Measurements from ENCODE around the gene UPP2.

Gene UPP2

DNA sequence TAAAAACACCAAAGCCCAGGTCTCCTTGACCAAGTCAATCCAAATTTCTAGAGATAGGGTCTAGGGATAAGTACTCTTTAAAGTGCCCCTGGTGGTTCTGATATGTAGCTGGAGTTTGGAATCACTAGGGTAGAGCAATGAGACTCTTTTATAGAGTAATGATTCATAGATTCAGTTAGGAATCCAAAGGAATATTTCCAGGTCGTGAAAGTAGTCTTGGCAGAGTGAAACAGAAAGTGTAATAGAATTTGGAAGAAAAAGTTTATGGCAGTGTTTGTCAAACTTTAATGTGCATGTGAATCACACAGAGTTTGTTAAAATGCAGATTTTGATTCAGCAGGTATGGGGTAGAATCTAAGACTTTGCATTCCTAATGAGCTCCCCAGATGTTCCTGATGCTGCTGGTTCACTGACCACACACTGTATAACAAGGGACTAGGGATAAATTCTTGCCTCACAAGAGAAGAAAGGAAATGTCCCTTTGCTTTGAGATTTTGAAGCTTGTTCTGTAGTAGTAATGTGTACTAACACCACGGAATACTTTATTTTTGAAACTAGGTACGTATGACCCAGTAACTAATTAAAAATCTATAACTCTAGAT is 1.8 kb downstream of the UPP2 start:
- DNase-seq (ENCODE audit: low read depth in 2 of 3, low spot score in 2 of 3) = no peak

DNA sequence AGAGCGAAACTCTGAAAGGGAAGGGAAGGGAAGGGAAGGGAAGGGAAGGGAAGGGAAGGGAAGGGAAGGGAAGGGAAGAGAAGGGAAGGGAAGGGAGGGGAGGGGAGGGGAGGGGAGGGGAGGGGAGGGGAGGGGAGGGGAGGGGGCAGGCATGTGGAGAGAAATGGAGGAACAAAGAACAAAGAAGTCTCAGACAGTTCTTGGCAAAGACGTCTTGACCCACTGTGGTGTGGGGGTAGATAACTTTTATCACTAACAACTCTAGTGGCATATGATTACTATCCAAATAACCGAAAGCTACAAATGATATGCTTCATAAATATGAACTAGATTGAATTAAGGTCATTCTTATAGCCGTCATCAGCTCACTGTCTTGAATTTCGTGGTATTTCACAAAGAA is 3.2 kb downstream of the UPP2 start:
- no peak for DNase-seq (ENCODE audit: low read depth in 2 of 3, low spot score in 2 of 3)

DNA sequence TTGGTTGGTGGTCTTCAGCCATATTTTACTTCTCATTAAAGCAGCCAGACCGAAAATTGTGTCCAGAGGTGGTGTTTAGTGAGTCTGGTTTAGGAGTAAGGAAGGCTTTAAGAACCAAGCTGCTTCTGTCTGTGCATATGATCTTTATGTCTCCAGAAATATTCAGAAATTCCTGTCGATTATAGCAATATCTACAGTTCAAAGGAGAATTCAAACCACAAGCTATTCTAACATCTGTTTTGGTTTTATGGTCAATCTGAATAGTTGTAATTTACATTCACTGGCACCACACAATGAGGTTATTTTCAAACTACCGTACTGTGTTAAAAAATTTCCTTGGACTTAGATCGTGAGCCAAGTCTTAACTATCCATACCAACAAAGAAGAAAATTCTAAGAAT is 11.3 kb downstream of the UPP2 start:
- DNase-seq (ENCODE audit: low read depth in 2 of 3, low spot score in 2 of 3) = no peak

DNA sequence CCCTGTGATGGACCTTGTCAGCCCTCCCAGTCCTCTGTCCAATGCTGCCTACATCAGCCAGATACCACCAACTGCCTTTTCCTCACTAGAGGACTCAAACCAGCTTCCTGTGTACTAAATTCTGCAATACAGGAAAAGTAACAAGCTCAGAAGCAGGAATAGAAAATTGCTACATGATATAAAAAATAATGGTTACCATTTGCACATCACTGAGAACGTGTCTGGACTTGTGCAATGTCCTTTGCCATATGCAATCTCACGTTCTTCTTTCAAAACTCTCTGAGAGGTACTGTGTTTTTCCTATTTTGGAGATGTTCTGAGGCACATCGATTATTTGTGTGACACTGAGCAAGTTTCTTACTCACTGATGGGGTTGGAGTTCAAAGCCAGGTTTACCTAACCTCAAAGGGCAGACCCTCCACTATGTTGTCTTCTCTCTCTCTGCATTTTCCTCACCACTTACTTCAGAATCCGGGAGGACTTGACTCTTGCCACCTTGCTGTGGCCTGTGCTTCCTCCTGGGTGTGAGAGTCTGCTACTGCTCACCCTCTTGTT is 12.1 kb downstream of the UPP2 start:
- DNase-seq (ENCODE audit: low read depth in 2 of 3, low spot score in 2 of 3) = no peak

DNA sequence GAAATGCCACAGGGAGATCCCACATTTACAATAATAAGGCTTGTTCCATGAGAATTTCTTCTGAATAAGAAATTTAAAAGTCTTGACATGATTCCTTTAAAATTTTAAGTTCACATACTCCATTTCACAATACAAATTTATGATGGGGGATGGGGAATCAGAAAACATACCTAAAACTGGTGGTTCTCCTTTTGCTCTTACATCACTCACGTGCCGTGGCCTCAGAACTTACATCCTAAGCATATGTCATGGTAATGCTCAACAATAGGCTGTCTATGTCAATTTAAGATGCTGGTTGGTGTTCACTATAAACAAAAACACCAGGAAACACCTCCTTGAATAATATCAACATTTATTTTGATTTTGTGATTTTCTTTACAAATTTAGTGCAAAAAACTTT is 12.8 kb downstream of the UPP2 start:
- no peak for DNase-seq (ENCODE audit: low read depth in 2 of 3, low spot score in 2 of 3)

DNA sequence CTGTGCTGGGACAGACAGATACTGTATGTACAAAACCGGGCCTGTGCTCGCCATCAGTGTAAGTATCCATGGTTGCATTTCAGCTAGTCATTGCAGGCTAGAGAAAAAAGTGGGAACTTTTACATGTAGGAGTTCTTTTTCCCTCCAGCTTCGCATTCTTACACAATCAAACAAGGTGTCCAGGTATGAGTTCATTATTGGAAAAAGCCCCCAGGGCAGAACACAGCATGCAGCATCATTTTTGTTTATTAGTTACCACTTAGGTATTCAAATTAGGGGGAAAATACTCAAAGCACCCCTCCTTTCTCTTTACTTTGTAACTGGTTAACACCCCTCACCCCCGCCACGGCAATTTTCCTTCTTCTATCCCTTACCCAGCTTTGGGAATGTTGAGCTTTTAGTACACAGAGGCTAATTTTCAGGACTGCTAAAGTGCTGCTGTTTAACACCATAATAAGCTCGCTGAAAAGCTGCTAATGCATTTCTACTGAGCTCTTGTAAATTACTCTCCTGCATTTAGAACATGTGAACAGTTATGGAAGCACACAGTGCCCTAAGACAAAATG is 13.6 kb downstream of the UPP2 start:
- DNase-seq (ENCODE audit: low read depth in 2 of 3, low spot score in 2 of 3) = no peak

DNA sequence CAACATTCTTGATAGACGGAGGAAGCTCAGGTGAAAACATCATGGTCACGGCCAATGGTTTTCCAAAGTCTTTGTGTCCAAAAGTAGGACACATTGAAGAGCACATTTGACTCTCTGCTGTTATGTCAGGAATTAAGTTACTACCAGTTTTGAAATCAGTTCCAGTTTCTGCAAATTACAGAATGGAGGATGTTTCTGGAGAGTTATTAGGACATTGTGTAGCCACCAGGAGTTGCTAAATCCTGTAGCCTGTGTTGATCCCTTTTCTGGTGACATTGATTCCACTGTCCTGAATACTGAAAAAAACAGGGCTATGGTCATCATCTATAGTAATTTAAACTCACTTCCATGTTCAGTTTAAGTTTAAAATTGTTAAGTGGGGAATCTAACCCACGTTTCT is 15.3 kb downstream of the UPP2 start:
- no peak for DNase-seq (ENCODE audit: low read depth in 2 of 3, low spot score in 2 of 3)

DNA sequence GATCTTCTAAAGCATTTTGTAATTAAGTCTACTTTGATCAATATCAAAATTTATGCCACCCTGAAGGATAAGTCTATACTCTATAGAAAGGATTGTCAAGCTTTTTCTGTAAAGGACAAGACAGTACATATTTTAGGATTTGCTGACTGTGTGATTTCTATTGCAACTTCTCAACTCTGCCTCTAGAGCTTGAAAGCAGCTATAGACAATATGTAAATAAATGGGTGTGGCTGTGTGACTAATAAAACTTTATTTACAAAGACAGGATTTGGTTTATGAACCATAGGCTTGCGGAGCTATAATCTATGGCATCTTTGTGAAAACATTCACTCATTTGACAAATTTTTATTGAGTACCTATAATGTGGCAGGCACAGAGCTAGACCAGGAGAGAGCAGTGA is 18.4 kb downstream of the UPP2 start:
- DNase-seq (ENCODE audit: low read depth in 2 of 3, low spot score in 2 of 3) = no peak

DNA sequence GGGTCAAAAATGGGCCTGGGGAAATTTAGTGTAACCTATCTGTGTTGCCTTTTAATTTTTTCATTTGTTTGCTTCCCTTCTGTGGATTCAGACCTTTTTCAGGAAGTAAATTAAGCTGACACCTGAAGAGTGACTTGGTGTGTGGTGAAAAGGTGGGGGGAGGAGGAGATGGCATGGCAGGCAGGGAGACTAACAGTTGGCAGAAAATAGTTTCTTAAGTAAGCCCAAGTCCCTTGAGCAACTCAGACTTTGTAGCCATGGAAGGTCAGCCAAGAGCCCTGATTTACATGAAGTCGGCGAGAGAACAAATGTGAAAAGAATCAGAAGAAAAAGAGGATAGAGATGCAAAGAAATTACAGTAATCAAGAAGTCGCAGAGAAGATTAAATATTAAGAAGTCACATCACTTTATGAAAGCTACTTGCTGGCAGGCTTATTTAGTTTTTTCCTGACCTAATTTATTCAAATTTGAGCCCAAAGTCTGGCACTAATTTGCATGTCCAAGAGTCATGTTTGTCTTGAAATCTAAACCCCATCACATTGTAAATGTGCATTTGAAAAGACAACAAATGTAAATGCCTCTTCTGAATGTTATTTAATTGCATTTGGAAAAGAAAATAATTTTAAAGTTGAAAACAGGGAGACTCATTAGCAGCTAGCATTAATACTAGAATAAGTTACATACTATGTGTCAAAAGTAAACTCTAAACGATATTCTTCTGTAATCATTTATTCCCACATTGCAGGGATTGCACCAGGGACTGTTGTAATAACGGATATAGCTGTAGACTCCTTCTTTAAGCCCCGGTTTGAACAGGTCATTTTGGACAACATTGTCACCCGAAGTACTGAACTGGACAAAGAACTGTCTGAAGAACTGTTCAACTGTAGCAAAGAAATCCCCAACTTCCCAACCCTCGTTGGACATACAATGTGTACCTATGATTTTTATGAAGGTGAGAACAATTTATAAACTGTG is 19.3 kb downstream of the UPP2 start:
- no peak for DNase-seq (ENCODE audit: low read depth in 2 of 3, low spot score in 2 of 3)

DNA sequence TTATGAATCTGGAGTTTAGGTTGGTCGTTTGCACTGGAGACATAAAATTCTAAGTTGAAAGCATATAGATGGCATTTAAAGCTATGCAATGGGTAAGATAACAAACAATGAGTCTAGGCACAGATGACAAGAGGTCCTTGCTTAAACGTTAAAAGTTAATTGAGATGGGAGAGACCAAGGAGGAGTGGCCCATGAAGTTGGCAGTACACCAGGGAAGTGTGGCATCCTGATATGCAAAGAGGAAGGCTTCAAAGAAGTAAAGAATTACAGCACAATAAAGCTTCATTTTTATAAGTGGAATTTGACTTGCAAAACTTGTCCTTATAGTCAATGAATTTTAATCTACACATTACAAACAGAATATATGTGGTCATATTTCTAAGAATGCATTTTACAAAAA is 23.2 kb downstream of the UPP2 start:
- DNase-seq (ENCODE audit: low read depth in 2 of 3, low spot score in 2 of 3) = no peak

DNA sequence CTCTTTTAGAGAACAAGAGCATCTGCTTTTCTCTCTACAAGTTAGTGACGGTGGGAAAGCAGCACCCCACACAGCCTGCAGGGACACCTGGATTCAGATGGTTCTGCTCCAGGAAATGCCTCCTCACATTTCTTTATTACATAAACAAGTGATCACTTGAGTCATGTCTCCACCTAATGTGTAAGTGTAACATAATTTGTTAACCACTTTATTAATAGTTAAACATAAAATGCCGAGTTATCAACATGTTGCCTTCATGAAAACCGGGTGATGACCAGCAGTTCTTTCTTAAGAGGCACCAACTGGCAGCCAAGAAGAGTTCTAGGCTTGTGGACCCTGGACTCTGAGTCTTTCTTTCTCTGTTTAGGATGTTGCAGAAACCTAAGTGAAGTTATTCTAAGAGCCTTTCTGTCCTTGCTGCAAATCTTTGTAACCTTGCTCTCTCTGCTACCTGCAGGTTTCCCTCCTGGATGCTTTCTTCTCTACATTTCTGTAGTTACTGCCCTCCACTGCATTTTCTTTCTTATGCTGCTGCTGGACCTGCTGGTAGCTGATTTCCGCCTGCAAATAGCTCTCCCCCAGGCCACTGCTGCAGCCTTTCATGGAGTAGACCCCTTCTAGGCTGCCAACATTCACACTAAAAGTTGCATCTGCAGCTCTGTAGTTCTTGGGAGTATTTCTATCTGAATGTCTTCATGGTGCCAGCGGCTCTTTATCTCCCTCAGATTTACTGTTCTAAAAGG is 24.3 kb downstream of the UPP2 start:
- no peak for DNase-seq (ENCODE audit: low read depth in 2 of 3, low spot score in 2 of 3)

DNA sequence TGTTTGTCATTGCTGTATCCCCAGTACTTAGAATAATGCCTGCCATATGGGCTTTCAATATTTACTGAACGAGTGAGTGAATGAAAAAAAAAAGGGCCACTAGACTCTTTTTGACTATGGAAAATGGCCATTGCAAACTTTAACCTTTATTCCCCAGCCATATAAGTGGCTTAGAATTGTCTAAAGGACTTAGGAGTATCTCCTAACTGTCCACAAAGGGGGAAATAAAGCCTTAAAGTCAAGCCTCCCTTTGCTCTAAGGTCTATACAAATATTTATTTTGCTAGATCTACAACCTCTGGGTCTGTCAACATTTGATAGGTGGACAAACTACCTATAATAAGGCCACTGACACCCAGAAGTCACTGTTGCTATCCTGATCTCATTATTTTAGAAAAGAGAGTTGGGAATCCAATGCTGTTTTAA is 25.7 kb downstream of the UPP2 start:
- no peak for DNase-seq (ENCODE audit: low read depth in 2 of 3, low spot score in 2 of 3)

DNA sequence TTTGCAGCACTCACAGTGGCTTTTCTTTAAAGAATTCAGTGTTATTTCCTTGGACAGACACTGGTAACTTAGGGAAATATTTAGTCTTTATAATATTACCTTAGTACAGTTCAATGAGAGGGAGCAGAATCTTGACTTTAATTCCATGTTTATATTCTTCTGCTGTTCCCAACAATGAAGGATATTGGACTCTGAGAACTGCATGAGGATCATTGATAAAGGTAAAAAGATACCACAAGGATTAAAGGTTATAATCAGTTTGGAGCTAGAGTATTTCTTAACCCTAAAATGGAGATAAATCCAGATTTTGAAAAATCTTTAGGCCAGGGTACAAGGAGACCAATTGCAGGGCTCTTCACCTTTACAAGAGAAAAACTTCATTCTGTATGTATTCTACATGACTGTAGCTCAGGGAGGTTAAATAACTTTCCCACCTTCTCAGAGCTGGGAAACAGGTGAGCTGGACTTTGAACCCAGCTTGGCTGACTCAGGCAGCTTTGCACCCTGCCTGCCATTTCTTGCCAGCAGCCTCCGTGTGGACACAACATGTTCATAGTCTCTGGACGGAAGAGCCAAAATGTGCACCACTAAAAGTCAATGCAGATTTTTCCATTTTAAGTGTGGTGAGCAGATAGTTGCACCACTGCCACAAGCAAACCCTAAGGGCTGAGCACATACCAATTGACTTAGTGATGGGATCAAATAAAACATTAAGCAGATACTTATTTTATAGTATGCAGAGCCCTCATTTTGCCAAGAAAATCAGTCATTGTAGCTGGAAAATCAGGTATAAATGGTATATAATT is 26.7 kb downstream of the UPP2 start:
- DNase-seq (ENCODE audit: low read depth in 2 of 3, low spot score in 2 of 3) = no peak

DNA sequence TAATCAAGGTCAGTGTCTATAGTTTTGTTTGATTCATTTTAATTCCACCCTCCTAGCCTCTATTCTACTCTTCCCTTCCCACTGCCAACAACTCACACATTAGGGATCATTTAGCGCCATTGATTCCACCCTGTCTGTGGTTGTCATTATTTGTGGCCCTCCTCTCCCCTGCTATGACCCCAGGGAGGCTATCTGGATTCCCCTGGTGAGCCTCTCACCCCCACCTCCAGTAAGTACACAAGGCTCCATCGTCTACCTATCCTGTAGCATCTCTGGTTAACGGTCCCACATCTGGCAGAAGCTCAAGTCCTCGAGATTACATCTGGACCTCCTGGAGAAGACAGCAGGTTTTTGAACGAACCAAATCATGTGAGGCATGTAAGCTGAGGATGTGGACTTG is 27.4 kb downstream of the UPP2 start:
- no peak for DNase-seq (ENCODE audit: low read depth in 2 of 3, low spot score in 2 of 3)

DNA sequence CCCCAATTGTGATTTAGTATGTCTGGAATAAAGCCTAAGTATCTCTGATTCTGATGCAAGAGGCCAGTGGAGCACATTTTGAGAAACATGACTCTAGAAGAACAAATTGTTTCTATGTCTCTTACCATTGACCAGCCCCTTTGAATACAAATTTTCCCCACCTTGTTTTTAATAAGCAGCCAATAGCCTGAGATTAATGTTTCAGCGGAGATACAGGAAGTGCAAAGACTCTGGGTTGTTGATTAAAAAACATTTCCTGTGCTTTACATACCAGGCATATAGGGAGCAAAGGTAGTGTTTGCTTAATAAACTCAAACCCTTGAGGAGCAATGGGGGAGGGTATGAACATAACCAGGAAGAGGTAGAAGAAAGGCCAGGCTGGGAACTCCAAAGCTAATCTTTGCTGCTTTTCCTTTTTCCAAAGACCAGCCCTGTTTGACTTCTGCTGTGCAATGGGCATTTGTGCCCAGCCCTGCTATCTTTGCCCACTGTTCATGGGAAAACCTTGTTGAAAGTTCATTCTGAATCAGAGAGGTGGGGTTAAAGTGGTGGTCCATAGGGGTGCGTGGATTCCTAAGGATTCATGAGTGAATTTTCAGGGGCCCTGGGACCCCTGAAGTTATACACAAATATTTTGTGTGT is 29.3 kb downstream of the UPP2 start:
- DNase-seq (ENCODE audit: low read depth in 2 of 3, low spot score in 2 of 3) = no peak

DNA sequence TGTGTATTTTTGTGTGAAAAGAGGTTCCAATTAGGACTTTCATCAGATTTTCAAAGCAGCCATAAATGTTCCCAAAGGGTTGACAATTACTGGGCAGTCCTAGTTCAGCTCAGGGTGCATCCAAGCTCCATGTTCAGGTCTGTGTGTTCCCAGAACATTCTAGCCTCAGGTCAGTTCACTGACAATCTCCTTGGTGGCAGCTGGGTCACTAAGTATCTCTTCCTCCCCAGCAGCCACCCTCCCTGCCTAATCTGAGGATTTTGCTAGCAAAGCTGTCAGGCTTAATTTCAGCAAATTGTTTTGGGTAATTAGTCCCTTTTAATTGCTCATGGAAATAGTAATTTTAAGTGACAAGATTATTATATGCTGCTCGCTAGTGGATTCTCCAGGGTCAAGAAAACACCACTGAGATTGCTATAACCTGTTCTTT is 29.8 kb downstream of the UPP2 start:
- DNase-seq (ENCODE audit: low read depth in 2 of 3, low spot score in 2 of 3) = no peak

DNA sequence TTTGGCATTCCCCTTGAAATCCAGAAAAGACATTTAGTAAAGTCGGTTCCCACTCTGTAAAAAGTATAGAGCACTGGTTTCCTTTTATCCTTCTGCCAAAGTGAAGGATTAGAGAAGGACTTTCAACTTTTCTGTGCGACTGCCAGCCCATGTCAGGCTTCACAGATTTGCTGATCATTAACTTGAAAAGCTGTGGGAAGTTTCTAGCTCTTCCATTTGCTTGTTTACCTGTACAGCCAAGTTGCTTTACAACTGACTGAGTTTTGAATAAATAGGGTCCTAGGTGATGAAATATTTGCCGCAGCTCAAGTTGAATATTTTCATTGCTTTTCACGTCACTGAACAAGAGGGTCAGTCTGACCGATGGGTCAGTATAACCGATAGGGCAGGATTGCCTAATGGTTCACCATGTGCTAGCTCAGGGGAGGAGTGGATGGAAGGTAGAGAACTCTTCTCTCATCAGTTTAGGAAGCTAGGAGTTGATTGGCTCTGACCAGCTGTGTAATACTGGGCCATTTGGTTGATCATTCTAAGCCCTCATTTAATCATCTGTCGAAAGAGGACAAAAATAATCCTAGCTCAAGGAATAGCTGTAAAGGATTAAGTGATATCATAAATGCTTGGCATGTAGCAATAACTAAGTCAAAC is 30.4 kb downstream of the UPP2 start:
- no peak for DNase-seq (ENCODE audit: low read depth in 2 of 3, low spot score in 2 of 3)

DNA sequence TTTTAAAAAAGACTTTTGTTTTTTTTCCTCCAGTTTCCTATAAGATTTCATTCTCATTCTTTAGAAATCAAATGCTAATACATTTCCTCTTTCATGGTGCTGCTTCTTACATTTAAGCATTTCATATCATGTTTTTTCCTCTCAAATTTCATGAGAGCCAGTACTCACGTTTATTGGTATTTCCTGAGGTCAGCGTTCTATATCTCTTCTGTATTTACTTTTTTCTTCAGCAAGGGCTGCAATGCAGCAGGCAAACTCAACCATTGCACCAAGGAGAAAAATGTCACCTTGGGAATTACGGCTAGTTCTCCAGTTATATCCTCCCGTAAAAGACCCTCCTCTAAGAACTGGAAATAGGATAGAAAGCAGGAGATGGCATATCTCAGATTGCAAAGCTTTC is 32.4 kb downstream of the UPP2 start:
- no peak for DNase-seq (ENCODE audit: low read depth in 2 of 3, low spot score in 2 of 3)

DNA sequence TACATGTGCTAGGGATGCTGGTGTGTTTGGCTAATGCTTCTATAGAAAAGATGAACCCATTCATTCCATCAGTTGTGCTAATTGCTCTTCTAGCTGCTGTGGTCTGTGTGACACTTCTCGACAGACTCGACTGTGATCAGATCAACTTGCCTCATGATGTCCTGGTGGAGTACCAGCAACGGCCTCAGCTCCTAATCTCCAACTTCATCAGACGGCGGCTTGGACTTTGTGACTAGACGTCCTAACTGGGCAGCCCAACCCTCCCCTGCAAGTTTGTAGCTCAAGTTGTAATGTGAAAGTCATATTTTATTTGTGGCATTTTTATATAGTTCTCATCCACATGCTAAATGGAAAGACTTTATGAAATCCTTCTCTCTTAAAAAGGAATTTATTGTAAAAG is 33.0 kb downstream of the UPP2 start:
- no peak for DNase-seq (ENCODE audit: low read depth in 2 of 3, low spot score in 2 of 3)

DNA sequence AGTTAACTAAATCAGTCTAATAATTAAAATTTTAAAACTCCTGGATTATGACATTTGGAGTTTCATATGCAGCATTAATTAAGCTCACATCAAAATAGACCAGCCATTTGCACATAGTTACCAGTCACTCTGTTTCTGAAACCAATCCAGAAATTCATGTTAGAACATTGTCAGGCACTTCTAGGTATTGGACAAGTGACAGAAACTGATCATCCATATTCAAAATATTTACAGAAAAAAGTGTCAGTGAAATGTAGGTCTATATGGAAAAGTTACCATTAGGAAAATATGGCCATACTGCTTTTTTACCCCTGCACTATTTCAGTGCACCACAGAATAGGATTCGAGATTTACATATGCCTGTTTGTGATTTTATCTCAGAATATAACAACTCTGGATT is 33.4 kb downstream of the UPP2 start:
- no peak for DNase-seq (ENCODE audit: low read depth in 2 of 3, low spot score in 2 of 3)
